GM18505 (cell line): ENCODE results near the gene KIAA0040.

Experiments used
- ATAC-seq: cut with Tn5 transposase; IDR thresholded peaks from one replicate; pipeline ENCODE4 v1.9.1; 2021; ENCODE audit not compliant: unreplicated experiment
- POLR2A ChIP-seq: IDR thresholded peaks from 4 replicates; pipeline ENCODE4 v1.6.1; 2011; ENCODE audit warnings: borderline replicate concordance; ENCODE audit not compliant: insufficient read depth, insufficient read length; ENCODE audit errors: extremely low read depth

KIAA0040 gene

DNA sequence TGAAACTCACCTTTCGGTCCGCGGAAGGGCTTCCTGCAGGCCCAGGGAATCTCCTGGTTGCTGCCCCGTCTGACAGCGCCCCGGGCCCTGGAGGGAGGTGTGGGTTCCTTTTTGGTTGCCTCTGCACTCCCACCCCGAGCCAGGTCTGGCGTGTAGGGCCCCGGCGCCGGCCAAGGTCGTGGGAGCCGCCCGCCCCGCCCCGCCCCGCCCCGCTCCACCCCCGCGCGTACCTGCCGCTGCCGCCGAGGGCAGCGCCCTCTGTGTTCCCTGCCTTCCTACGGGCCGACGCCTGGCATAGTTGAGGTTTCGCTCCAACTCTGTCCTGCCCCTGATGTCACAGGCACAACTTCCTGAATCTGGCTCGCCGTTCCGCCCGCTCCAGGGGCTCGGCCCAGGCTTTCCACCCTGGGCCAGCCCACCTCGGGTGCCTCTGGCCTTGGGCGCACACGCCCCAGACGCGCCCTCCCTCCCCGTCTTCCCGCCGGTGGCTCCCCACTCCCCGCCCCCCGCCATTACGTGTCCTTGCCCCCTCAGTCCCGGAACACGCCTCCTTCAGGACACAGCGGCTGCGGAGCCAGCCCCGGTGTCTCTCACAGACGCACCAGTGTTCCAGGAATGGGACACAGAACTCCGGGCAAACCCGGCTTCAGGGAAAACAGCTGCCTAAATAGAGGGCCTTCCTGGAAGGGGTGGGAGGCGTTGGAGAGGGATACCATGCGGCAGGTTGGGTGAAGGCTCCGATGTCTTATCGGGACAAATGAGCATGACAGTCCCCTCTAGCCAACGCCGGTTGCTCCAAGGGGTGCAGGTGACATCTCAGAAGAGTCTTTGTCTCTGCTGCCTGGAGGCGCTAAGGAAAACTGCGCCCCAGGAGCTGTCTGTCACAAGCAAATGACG lies at the start of gene KIAA0040:
Gene KIAA0040, minus strand, starts transcription at position 147 of the 897 bp plus-strand sequence. CDS start 31,763 bp downstream, outside the sequence.
- ATAC-seq: peak; percentile 47
- peak; percentile 73 for TF ChIP-seq POLR2A

DNA sequence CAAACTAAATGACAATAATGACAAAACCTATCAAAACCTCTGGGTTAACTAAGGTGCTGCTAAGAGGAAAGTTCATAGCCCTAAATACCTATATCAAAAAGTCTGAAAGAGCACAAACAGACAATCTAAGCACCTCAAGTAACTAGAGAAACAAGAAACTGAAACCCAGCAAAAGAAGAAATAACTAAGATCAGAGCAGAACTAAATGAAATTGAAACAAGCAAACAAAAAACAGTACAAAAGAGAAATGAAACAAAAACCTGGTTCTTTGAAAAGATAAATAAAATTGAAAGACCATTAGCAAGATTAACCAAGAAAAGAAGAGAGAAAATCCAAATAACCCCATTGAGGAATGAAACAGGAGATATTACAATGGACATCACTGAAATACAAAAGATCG lies 44.8 kb upstream of the KIAA0040 start:
- ATAC-seq: no peak
- no peak for TF ChIP-seq POLR2A

DNA sequence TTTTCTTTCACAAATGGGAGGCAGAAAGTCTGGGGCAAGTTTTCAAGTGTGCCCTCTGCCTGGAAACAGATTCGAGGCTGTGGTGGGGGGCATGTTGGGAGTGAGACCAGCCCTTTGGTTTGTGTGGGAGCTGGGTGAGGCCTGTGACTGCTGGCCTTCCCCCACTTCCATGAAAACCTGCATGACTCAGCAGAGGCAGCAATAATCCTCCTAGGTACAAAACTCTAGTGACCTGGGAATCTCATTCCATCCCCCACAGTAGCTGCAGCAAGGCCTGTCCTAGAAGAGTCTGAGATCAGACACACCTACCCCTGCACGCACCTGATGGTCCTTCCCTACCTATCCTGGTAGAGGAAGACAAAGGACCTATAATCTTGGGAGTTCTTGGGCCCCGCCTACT lies 42.1 kb upstream of the KIAA0040 start:
- no peak for TF ChIP-seq POLR2A
- no peak for ATAC-seq

DNA sequence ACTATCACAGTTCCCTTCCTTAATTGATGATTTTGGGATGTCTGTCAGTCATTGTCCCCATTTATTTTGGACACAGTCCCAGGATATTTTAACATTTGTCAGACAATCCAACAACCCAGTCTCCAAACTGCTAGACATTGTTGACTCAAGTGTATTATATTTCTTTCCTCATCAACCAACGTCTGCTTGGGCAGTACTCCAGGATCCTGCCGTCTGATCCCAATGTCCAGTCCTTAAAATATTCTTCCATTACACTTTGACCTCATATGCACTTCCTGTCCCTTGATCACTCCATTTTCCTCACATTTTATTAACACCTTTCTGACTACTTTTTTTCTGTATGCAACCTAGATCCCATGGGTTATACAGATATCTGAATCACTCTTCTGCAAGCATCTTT lies 39.8 kb upstream of the KIAA0040 start:
- no peak for TF ChIP-seq POLR2A
- ATAC-seq: no peak

DNA sequence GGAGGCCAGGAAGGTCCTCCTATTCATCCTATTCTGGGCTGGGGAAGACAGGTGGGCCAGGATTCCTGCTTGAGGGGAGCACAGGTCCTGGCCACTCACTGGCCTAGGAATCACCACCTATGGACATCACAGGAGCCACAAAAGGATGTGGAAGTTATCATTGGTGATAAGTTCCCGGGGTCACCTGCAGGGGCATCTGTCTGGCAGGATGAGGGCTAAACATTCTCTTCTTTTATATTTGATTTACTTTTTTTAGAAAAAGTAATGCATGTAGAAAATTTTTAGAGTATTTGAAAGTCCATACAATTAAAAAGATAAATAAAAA lies 33.2 kb upstream of the KIAA0040 start:
- ATAC-seq: peak; percentile 6
- TF ChIP-seq POLR2A: no peak

DNA sequence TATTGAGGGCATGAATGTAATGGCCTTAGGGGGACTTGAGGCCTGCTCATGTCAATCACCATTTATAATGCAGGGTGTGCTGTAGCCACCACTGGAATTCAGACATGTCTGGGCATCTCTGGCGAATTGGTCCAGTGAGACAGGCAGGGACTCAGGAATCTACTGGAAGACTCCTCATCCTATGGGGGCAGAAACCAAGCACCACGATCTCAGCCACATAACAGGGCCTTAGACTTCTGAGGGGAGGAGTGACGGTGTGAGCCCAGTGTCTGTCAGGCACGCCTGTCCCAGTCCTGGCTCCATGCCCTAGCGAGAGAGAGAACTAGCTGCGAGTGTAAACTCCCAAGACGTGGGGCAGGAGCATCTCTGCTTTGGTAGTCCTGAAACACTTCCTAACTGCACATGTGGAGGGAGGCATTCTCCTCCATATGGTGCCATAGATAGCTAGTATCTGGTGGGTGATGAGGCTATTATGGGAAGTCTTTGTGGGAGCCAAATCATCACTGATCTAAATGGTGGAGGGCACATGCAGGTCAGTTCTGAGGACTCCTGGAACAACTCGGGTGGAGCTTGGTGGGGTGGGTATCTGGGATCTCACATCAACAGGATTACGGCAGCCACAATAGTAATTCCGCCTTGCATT lies 29.8 kb upstream of the KIAA0040 start:
- no peak for ATAC-seq
- TF ChIP-seq POLR2A: no peak

DNA sequence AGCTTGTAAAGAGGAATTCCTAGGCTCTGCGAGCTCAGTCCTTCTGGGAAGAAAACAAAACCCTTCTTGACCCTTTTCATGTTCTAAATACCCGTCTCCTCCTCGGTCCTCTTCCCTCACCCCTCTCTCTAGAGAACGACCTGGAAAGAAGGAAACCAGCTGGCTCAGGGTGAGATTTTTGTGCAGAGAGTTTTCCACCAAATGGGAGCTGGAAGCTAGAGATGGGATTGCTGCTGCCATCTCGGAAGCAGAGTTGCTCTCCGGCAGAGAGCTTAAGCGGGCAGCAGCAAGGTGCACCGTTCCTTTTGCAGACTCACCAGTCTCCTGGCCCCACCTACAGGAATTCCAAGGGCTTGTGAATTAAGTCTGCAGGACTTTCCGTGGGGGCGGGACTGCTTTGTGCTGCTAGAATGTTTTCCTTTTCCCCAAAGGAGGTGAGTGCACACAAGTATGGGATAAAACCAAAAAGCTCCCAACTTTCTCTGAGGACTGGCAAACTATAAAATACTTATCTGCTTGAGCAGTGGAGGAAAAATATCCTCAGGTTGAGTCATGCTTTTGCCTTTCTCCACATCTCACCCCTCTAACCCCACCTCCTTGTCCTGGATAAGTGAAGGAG lies 29.1 kb upstream of the KIAA0040 start:
- no peak for ATAC-seq

DNA sequence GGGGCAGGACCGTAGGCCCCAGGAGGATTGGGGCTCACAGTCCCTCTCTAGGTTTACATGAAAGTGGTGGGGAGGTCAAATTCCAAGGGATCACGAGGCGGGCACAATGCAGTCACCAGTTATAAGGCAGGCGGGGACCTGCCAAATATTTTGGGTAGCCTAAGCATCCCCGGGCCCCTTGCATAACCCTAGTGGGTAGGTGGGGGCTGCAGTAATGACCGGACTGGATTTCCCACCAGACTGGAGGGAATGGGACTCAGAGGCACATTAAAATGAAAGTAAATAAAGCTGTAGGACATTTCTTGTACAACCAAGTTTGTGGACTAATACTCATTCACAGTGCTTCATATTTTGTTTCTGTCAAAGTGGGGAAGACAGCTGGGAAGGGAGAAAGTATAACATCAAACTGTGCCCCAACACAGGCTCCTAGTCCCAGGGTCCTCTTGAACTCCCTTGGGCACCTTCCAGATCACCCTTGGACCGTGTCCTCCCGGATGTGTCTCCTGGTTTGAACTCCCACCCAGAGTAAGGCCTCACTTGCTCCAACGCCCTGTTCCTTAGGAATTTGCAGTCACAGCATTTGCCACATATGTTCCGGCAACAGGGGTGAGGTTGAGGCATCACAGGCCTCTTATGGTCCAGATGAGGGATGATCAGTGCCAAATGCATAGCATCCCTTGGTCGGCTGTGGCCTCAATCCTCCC lies 28.4 kb upstream of the KIAA0040 start:
- no peak for ATAC-seq

More for the DNA sequence above, 29.1 kb upstream of the KIAA0040 start:
- no peak for TF ChIP-seq POLR2A

DNA sequence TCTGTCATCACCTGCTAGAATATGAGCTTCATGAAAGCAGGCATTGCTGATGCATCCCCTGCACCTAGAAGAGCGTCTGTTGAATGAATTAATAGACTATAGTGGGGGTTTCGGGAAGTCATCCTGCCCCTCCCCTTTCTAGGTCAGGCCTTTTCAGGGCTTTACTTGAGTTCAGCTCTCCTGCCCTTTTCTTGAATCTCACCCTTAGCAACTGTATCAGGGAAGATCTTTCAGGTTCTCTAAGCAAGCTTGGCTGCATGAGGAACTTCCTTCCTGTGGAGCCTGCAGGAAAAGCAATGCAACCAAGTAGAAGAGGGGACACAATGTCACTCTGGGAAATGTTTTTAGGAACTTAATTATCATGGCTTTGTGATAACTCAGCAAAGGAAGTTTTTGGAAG lies 27.2 kb upstream of the KIAA0040 start:
- no peak for ATAC-seq
- no peak for TF ChIP-seq POLR2A

More for the DNA sequence above, 28.4 kb upstream of the KIAA0040 start:
- no peak for TF ChIP-seq POLR2A

DNA sequence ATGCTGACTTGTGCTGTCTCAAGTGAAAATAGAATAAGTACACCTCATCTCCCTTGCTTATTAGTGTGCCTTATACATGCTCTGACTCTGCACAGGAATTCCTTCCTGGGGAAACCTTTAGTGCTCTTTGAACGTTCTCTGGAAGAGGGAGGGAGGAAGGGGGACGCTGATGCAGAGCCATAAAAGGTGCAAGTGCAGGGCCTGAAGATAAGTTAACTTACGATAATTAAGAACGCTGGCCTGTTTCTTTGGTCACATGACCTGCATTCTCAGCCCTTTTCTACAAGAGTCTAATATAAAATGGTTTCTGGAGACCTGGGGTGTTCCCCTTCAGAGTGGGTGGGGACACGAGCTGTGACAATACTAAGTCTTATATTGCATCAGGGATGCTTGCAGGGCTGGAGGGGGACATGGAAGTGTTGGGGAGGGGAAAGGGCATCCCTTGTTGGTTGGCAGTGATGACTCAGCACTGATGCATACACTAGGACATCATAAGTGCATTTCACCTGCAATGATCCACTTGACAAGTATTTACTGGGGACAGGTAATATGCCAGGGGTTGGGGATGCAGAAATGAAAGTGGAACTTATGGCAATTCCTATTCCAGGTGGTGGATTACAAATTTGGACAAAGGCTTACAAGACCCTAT lies 26.3 kb upstream of the KIAA0040 start:
- ATAC-seq: no peak
- TF ChIP-seq POLR2A: no peak

DNA sequence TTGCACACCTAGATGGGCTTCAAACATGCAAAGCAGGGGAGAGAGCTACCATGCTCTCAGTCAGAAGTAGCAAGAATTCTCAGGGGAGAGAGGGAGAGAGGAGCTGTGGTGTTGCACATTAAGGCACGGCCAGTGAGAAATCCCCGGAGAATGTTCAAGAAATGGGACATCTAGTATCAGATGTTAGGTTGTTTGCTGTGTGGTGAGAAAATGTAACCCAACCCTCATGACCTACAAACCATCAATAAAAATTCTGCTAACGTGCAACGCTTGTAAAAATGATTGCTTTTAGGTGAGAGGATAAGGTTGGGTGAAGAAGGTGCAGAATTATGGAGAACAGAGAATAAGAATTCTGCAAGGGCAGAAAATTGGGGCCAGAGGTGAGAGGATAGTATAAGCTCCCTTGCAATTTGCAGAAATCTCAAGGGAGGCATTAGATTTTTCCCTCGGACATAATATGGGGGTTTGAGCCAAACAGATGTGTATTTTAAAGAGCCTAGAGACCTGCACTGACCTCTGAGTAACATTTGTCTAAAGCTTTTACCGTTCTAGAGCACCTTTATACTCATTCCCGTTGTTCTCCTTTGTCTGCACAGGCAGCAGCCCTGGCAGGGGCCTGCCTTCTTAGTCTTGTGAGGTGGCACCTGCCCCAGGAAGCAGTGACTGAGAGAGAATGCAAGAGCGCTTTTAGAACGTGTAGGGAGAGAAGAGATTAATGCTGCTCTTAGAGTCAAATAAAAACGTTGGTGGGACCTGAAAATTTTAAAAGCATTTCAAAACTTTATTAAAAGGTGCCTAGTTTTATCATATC lies 25.4 kb upstream of the KIAA0040 start:
- TF ChIP-seq POLR2A: no peak
- no peak for ATAC-seq

DNA sequence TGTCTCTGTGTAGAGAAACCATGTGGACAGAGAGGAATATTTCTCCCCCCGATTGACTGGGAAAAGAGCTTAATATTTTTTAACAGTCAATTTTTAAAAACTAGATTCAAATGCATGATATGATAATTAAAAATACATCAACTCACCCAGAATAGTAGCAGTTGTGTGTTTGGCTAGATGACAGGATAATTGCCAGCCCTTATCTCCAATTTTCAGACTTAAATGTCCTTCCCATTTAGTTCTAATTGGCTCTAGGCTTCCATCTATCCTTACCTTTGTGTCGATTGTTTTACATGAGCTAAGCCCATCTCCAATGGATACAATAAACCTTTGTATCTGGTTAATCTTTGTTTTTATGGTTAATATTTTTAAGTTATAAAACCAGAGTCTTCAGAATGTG lies 23.9 kb upstream of the KIAA0040 start:
- no peak for ATAC-seq
- TF ChIP-seq POLR2A: no peak
